NK-92 (cell line): ENCODE results near the gene IGF2.
"Not testable (repeated sequence)": the region's sequence is repeated elsewhere in the genome, so short reads cannot be mapped to it uniquely, and the experiment has no call there.

ENCODE experiments used
- DNase-seq: peaks from one replicate; lab custom pipeline; 2025; ENCODE audit not compliant: unreplicated experiment; lab: John Stamatoyannopoulos, UW

The IGF2 gene

DNA sequence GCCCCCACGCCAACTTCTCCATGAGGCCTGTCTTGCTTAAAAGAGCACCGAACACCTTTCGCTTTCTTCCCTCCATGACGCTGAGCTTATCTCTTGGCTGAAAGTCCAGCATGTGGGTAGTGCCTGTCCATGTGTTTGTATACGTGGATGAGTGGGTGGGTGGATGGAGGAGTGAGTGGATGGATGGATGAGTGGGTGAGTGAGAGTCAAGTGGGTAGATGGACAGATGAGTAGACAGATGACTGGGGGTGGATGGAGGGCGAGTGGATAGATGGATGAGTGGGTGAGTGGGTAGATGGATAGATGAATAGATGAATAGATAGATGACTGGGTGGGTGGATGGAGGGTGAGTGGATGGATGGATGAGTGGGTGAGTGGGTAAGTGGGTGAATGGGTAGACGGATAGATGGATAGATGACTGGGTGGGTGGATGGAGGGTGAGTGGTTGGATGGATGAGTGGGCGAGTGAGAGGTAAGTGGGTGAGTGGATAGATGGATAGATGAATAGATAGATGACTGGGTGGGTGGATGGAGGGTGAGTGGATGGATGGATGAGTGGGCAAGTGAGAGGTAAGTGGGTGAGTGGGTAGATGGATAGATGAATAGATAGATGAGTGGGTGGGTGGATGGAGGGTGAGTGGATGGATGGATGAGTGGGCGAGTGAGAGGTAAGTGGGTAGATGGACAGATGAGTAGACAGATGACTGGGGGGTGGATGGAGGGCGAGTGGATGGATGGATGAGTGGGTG lies 14.3 kb downstream of the IGF2 start:
- not testable (repeated sequence) for DNase-seq

- DNase-seq = no peak
Measured at GRCh38 chr11:2123628-2123960, 15.6 kb downstream of the IGF2 start.

- no peak for DNase-seq
Measured at GRCh38 chr11:2122907-2123627, 16.1 kb downstream of the IGF2 start.

- no peak for DNase-seq
Measured at GRCh38 chr11:2122222-2122906, 16.8 kb downstream of the IGF2 start.

- no peak for DNase-seq
Measured at GRCh38 chr11:2121227-2122130, 17.7 kb downstream of the IGF2 start.

- DNase-seq = no peak
Measured at GRCh38 chr11:2120359-2121100, 18.7 kb downstream of the IGF2 start.

GRCh38 chr11:2118677-2119076 lies 20.5 kb downstream of the IGF2 start:
- no peak for DNase-seq

DNA sequence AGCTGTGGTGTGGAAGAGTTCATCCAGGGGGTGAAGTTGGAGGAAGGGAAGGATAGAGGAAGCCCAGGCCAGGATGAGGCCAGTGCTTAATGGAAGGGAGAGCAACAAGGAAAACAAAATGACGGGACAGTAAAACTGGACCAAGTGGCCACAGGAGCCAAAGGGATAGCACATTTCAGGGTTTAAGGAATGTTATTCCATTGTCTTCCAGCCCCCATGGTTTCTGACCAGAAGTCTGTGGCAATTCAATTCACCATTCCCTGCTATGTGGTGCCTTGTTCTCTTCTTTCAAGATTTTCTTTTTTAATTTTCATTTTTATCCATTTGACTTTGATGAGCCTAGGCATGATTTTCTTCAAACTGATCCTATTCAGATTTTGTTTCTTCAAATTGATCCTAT lies 22.5 kb downstream of the IGF2 start:
- no peak for DNase-seq

DNA sequence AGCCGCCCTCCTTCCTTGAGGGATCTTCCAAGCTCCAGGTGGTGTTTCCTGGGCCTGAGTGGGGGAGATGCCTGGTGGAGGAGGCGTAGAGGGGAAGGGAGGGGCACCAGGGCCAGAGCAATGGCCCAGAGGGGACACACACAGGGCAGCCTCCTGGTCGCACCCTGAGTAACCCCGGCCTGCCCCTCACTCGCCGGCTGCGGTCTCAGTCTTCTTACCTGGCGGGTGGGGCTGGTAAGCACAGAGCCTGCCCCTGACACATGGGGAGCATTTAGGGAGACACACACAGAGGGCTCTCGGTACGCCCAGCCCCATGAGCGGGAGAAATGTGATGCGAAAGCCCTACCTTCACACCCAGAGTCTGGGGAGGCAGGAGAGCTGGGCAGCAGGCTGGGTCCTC lies 23.9 kb downstream of the IGF2 start:
- DNase-seq = no peak

GRCh38 chr11:2114430-2115241 lies 24.6 kb downstream of the IGF2 start:
- DNase-seq = no peak

DNA sequence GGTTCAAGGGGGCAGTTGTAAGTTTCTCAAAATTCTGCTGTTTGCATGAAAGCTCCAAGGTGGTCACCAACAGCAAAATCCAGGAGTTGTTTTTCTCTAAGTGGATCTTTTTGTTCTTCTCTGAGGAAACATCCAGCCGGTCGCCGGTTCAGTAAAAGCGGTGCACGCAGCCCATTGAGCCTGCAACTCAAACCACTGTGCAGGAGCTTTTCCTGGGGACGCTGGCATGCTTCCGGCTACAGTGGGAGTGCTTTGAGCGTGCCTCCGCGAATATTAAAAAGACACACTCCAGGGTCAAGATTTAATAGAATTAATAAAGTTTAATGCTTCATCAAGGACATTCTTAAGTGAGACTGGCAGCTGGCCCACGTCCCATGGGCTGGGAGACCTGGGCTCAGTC lies 25.4 kb downstream of the IGF2 start:
- DNase-seq = no peak

DNA sequence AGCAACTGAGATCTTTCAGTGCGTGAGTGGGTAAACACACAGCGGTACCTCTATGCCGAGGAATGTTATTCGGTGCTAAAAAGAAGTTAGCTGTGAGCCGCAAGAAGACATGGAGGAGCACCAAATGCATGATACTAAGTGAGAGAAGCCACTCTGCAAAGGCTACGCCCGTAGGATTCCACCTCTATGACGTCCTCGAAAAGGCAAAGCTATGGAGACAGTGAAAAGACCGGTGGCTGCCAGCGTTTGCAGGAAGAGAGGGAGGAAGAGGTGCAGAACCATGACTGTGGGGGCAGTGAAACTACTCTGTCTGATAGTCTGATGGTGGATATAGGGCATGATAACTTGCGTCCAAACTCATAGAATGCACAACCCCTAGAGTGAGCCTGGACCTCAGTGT lies 28.7 kb downstream of the IGF2 start:
- no peak for DNase-seq

DNA sequence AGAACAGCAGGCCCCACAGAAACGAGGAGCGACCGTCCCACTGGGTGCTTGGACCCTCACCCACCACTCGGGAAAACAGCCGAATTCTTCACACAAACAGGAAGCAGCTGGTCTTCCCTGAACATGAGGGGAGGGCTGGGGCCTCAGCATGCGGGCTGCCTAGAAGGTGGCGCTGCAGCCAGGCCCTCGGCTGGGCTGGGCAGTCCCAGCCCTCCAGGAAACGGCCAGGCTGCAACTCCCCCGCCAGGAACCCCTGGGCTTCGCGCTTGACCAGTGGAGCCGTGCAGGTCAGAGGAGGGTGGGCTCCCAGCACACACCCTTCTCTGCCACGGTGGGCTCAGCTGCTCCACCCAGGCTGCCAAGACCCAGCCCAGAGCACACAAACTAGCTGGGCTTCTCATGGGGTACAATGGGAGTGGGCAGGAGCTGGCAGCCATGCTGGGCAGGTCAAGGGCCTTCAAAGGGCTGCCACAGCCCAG lies 29.6 kb downstream of the IGF2 start:
- no peak for DNase-seq

DNA sequence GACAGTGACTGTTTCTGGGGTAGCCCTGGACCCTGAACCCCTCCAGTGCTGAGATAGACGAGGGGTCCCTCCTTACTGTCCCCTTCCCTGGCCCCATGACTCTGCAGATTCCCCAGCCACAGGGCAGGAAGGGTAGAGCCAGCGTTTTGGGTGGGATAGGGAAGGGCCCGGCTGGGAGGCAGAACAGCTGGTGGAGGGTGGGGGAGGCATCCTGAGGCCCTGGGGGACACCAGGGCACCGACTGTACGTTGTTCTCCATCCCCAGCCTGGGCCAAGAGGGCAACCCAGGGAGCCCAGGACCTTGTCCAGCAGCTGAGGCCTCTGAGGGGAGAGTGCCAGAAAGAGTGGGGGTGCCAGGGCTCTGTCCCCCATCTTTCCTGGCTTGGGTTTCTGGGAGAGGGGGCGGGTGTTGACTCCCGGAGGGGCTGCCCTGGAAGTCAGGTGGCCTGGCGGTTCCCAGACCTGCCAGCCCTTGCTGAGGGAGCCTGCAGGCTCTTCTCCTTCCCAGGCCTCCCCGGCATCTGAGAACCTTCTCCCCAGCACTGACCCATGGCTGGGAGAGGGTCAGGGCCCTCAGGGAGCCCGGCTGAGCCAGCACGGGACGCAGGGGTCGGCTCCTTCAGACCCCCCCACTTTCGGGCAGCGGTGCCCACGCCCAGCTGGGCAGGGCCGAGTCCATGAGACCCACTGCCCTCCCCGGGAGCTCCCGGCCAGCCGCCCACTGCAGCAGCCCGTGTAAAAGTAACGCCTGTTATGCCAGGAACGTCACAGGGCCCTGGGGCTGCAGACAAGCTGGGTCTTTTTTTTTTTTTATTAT lies 30.3 kb downstream of the IGF2 start:
- DNase-seq = no peak

- no peak for DNase-seq
Measured at GRCh38 chr11:2107941-2108630, 31.1 kb downstream of the IGF2 start.

DNA sequence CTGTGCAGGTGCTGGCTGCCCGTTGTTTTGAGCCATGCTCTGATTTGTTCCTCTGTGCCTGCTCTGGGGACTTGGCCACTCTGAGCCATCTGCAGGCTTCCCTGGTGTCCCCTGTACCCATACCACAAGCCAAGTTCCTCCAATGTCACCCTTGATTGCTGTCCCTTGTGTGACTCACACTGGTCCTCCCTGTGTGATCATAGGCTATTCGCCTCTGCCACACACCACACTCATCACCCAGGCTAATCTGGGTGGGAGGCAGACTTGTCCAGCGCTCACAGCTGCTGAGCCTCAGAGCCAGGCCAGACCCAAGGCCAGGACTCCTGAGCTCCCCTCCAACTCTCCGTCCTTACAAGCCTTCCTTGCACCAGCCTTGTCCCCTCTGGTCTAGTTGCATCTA lies 31.7 kb downstream of the IGF2 start:
- DNase-seq = no peak

DNA sequence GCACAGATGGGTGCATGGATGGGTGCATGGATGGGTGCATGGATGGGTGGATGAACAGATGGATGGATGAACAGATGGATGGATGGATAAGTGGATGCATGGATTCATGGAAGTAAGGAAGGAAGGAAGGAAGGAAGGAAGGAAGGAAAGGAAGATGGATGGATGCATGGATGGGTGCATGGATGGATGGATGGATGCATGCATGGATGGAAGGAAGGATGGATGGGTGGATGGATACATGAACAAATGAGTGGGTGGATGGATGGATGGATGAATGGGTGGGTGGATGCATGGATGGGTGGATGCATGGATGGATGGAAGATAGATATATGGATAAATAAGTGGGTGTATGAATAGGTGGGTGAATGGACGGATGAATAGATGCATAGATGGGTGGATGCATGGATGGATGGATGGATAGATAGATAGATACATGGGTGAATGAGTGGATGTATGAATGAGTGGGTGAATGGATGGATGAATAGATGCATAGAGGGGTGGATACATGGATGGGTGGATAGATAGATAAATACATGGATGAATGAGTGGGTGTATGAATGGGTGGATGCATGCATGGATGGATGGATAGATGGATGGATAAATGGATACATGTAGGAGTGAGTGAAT lies 32.5 kb downstream of the IGF2 start:
- no peak for DNase-seq

- no peak for DNase-seq
Measured at GRCh38 chr11:2105511-2105910, 33.7 kb downstream of the IGF2 start.
